RPMI7951 (cell line): Measurements from ENCODE around the gene HEXIM2. TPM values are rescaled to one million over a fixed set of nuclear protein-coding genes. Genes with fewer than 3 reads are reported as not detected.

Experiments
- DNase-seq: peaks from one replicate; pipeline ENCODE4 v3.0.0-alpha.2; 2012; ENCODE audit warnings: low read depth
- total RNA-seq: library from RNA; depleted of rRNA; stranded (reverse); fragments of >200 nt; shearing (Covaris generic); gene quantifications from 2 replicates; pipeline ENCODE4 v1.2.3, GENCODE V29; 2014

HEXIM2 gene
- total RNA-seq, 1 experiment from 2014 or later: 11.3 TPM

DNA sequence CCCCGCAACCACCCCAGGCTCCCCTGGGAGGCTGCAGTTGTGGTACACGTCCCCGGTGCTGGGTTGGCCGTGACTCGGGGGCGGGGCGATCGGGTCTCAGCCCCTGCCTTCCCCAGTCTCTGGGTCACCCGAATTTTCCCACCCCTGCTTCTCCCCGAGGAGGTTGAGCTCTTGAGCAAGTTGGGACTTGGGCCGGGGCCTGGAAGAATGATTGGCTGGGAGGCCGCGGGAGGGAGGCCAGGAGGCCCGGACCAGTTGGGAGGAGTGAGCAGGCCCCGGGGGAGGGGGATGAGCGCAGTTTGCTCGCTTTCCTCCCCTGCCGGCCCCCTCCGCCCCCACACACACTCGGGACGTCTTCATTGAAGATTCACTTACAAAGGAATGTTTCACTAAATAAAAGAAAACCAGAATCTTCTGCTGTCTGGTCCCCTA lies 17.9 kb upstream of the HEXIM2 start:
- DNase-seq: peak; percentile 56

DNA sequence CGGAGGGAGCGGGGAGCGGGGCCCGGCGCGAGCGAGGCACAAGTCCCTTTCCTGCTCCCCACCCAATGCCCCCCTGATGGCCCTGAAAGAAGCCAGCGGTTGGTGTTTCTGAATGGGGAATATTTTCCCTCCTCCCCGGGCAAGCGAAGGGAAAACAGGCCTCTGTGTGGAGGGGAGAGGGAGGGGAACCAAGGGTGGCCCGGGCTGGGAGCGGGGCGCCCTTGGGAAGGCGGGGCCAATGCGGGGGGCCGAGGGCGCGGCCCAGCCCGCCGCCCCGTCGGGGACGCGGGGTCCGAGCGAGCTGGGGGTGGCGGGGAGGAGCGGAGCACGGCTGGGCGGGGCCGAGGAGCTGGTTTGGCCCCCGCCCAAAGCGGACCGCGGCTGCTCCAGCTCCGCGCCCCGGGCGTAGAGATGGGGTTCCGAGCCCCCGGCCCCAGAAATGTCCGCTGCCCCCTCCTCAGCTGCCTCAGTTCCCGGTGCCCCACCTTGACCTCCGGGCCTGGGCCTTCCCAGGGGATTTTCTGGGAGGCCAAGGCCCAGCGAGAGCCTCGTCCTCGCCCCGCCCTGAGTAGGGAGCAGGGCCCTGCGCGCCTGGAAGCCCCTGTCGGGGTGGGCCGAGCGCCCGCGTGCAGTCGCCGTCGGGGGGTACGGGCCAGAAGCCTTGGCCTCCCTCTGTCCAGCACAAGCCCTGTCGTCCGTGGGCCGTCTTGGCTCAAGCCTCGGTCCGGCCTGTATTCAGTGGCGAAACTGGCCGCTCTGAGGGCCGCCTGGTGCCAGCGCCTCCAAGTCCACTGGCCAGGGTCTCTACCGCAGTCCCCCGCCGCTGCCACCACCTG lies 17.3 kb upstream of the HEXIM2 start:
- DNase-seq: peak; percentile 29

GRCh38 chr17:45145035-45145389 lies 16.7 kb upstream of the HEXIM2 start:
- no peak for DNase-seq

DNA sequence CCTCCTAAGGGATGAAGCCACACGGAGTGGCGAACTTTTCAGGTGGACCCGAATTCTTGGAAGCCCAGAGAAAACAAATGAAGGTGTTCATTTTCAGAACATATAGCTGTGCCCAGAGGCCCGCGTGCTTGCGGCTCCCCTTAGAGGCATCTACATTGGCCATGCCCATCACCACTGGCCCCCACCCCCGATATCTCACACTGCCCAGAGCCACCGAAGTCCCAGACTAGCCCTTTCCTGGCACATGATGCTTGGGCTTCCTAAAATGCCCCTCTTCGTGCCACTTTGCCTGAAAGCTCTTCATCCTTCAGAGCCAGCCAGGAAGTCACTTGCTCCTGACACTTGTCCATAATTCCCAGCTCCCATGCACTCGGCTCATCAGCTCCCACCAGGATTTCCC lies 15.5 kb upstream of the HEXIM2 start:
- no peak for DNase-seq

DNA sequence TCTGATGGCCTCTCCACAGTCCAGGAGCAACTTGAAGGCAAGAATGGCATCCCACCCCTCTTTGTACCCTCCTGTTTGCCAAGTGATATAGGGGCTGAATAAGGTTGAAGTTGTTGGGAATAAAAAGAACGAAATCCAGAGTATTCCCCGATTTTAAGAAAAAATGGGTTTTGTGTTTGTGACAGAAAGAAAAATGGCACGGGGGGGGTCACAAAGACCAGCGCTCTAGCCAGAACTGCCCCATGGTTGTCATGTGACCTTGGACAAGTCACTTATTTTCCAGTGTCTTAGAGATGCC lies 15.1 kb upstream of the HEXIM2 start:
- DNase-seq: no peak

DNA sequence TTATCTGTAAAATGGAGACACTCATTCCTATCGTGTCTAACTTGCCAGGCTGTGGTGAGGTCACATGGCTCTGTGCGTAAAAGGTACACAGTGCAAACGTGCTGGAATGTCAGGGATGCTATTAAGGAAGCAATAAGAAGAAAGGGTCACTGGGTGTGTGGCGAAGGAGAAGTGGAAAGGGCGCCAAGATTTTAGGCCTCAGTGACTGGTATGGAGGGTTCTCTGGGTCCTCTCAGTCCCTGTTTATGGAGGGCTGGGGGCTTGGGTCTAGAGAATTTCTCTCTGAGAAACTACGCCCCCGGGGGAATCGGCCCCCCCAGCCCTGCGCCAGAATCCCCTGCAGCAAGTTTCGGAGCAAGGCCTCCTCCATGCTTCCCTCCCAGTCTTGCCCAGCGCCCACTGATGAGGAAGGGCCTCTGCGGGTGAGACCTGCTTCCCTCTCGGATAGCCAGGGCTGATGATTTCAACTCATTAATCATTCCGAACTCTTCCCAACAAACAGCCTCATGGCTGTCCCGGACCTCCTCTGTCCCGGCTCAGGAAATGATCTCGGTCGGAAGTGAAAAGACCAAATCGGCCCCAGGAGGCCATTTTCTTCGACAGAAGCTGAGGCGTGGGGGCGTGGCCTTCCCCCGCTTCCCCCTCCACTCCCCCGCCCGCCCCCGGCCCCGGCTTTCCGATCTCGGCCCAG lies 14.6 kb upstream of the HEXIM2 start:
- DNase-seq: peak; percentile 73

- DNase-seq: peak; percentile 91
Observed at GRCh38 chr17:45147581-45148182, 14.0 kb upstream of the HEXIM2 start.

DNA sequence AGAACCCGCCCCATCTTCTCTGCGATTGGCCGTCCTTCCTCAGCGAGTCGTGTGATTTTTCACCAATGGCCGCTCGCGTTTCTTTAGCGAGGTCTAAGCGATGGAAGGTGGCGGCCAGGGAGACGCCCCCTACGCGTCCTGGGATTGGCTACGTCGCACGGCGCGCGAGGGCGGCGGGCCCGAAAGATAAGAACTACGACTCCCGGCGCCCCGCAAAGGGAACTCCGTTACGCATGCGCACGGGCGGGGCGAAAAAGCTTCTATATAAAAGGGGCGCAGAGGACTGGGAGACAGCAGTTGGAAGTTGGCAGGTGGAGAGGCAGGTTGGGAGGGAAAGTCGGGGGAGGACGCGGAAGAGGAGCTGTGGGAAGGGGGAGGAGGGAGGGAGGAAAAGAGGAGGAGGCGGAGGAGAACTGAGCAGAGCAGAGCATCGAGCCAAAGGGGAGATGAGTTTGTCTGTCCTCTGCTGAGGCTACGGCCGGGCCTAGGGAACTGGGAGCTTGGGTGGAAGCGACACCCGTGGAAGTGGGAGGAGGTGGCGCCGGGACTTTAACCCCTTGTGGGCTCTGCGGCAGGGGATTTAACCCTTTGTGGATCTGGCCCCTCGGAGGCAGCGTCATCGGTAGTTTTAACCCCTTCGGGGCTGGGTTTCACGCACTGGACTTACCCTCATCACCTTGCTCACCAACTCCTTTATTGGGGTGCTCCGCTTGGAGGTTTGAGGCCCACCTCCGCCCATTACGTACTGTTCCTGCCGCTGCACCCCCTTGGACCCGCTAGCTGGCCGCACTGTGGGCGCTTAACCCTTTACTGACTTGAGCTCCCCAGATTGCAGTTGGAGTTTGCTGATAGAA lies 13.3 kb upstream of the HEXIM2 start, which contains the start of gene HEXIM1:
HEXIM1 (plus strand) TSS at position 293 of the 854 bp plus-strand sequence. CDS start 716 bp downstream, outside the sequence.
- peak; percentile 99 for DNase-seq

- DNase-seq: peak; percentile 77
Observed at GRCh38 chr17:45149037-45149668, 12.5 kb upstream of the HEXIM2 start.

DNA sequence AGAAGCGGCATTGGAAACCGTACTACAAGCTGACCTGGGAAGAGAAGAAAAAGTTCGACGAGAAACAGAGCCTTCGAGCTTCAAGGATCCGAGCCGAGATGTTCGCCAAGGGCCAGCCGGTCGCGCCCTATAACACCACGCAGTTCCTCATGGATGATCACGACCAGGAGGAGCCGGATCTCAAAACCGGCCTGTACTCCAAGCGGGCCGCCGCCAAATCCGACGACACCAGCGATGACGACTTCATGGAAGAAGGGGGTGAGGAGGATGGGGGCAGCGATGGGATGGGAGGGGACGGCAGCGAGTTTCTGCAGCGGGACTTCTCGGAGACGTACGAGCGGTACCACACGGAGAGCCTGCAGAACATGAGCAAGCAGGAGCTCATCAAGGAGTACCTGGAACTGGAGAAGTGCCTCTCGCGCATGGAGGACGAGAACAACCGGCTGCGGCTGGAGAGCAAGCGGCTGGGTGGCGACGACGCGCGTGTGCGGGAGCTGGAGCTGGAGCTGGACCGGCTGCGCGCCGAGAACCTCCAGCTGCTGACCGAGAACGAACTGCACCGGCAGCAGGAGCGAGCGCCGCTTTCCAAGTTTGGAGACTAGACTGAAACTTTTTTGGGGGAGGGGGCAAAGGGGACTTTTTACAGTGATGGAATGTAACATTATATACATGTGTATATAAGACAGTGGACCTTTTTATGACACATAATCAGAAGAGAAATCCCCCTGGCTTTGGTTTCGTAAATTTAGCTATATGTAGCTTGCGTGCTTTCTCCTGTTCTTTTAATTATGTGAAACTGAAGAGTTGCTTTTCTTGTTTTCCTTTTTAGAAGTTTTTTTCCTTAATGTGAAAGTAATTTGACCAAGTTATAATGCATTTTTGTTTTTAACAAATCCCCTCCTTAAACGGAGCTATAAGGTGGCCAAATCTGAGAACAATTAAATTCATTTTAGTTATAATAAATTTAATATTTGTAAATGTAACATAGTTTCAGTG lies 11.7 kb upstream of the HEXIM2 start:
- peak; percentile 52 for DNase-seq

DNA sequence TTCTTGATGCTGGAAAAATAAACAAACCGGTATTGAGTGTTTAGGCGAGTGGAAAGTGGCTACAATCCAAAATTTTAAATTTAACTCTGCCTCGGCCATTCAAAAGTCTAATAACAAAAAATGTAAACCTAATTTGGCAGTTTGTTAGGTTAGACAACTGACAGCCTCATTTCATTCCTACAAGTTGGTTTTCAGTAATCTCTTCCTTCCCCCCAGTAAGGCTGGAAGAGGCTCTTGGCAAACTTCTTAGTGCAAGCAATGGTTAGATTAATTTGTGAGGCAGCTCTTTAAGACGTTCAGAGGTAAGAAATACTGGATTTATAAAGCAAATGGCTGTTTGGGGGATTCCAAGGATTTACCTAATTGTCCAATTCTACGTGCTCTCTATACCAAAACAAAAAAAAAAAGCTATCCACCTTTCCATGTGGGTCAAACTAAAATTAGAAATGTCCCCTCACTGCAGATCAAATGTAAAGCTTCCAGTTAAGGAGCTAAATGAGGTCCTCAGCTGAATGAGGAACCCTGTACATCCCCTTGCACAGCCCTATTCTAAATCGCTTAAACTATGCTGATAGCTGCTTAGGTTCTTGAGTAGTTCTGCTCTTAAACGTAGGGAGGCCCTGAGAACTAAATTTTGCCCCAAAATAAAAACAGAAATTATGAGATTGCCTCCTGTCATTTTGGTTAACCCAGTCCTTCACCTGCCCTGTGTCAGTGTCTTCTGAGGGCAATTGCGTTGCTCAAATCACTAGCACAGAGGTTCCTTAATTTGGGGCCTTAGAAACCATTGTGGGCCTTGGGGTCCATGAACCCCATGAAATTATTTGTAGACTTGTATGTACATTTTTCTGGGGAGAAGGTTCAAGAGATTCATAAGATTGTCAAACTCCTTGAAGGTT lies 10.5 kb upstream of the HEXIM2 start:
- no peak for DNase-seq

- DNase-seq: no peak
Observed at GRCh38 chr17:45155029-45155428, 6.6 kb upstream of the HEXIM2 start.

DNA sequence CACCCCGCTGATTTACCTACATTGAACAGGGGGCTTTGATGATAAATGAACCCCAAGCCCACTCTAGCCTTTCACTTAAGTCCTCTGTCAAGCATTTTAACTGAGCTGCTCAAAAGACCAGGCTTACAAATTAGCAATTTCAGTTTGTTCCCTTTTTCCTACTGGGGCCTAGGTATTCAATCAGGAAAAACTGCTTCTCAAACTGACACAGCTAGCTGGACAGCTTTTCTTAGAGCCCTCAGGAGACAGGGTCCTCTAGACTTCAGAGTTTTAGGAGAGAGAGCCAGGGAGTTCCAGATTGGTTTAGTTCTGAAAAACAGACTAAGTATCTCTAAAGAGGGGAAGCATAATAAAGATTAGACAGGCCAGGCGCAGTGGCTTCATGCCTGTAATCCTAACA lies 6.2 kb upstream of the HEXIM2 start:
- DNase-seq: no peak

GRCh38 chr17:45156242-45156641 lies 5.4 kb upstream of the HEXIM2 start:
- no peak for DNase-seq

DNA sequence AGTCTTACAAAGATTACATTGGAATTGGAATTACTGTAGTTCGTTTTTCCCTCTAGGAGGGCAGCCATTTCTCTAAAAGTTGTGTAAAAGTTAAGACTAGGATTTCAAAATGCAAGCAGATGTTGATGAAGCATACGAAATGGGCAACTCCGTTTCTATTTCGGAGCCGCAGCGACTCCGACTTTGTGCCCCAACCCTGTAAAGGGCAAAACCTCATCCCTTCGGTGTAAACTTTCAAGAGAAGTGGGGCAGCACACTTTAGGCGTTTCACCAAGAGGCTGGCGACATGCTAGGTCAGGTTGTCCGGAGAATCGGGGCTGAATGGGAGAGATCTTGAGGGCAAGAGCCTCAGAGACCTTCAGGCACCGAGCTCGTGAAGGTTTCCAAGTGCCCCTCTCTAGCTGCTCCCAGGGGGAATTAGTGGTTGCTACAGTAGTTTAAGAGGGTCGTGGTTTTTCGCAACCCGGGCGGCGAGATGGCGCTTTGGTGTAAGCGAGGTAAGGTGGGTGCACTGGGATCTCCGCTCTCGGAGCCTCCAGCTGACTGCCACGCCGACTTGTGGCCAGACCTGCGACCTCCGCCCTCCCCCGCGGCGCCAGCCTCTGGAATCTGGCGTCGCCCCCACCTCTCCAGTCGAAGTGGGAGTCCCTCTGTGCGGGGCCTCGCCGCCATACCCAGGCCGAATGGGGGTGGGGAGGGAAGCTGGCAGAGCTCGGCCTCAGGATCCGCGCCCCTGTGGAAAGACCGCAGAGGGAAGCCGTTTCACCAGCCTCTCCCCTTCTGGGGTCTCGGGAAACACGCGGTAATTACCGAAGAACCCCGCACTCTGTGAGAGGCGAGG lies 1.0 kb upstream of the HEXIM2 start:
- peak; percentile 56 for DNase-seq

DNA sequence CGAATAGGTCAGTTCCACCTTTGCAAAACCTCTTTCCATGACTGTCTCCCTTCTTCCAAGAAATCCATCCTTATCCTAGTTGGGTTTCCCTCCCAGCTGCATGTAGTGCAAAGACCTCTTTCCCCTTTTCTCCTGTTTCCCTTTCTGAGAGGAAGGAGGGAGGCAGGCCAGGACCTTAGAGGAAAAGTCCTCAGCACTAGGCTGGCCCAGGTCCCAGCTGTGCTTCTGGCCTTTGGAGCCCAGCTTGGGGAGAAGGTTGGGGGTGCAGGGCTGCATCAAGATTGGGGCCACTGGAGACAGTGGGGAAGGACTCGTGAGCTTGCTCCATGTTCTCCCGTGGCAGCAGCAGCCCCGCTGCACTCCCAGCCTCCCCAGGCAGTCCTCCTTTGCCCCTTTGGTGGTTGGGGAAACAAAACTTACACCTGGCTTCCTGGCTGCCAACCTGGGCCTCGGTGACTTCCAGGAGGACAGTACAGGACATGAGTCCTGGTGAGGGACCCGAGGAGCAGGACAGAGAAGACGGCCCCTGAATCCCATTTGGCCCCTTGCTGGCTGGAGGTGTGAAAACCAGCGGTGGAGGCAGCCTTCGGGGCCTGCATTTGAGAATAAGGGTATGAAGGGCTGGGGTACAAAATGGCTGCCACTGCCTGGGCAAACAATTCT lies 481 bp downstream of the HEXIM2 start:
- DNase-seq: no peak

- DNase-seq: no peak
Observed at GRCh38 chr17:45164734-45165269, 3.1 kb downstream of the HEXIM2 start.
